ENCODE measurements around the gene LCN15.
"Not testable (repeated sequence)": the region's sequence is repeated elsewhere in the genome, so short reads cannot be mapped to it uniquely, and the experiment has no call there.

Gene LCN15

DNA sequence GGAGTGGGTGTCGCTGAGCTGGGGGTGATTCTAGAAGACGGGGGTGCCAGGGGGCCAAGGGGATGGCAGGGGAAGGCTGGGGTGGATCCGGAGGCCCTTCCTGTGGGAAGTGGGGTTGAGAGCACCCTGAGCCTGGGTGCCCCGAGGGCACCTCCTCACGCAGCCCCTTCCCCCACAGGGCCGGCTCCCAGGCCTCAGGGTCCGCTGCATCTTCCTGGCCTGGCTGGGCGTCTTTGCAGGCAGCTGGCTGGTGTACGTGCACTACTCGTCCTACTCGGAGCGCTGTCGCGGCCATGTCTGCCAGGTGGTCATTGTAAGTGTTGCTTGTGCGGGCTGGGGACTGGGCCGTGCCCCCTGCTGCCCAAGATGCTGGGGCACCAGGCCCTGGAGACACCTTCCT, 46.9 kb downstream of the LCN15 start:
- DNase-seq: no peak
- TF ChIP-seq POLR2A (IDR thresholded peaks at IDR 0.05; ENCODE audit: low read length): no peak
- no peak for TF ChIP-seq GATA1 (IDR thresholded peaks at IDR 0.05; ENCODE audit: low read depth, low read length)

DNA sequence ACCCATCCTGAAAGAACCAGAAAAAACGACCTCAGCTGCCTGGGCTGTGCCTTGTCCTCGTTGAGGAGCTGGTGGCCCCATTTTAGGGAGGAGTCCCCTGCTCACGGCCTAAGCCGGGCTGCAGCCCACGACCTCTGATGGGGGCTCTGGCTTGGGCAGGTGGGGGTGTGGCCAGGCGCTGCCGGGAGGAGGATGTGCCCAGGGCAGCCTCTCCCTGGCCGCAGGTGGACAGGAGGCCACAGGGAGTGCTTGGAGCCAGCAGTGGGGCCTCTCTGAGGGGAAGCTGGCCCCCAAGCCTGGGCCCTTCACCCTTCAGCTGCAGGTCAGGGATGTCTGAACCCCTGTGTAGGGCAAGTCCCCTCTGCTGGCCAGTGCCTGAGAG, 49.4 kb downstream of the LCN15 start:
- TF ChIP-seq GATA1 (IDR thresholded peaks at IDR 0.05; ENCODE audit: low read depth, low read length) (no peak), POLR2A (IDR thresholded peaks at IDR 0.05; ENCODE audit: low read length) (no peak)
- DNase-seq: no peak

DNA sequence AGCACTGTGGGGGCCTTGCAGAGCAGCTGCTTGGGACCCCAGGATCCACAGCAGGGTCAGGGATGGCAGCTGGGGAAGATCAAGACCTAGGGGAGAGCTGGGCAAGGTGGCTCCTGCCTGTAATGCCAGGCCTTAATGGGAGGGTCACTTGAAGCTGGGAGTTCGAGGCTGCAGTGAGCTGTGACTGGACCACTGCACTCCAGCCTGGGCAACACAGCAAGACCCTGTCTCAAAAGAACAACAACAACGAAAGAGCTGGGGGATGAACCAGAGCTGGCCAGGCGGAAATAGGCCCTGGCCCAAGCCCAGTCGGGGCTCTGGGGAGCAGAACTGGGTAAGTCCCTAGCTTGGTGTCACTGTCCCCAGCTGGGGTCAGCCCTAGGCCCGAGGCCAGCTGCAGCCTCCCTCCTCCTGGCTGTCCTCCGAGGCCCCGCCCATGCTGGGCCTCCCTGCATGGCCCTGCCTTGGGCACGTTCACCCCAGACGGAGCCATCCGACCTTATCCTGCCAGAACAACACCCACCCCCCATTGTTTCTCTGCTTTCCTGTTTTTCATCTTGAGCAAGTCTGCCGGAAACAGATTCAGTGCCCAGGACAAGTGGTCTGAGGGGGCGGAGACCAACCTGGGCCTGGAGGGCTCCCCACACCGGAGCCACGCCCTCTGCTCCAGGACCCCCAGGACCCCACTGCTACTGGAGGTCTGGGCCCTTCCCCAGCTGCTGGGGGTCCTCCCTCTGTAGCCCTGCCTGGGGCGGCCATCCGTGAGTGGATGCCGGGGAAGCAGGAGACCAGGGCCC, 50.0 kb downstream of the LCN15 start:
- DNase-seq: no peak
- TF ChIP-seq POLR2A (IDR thresholded peaks at IDR 0.05; ENCODE audit: low read length) (no peak), GATA1 (IDR thresholded peaks at IDR 0.05; ENCODE audit: low read depth, low read length) (no peak)

DNA sequence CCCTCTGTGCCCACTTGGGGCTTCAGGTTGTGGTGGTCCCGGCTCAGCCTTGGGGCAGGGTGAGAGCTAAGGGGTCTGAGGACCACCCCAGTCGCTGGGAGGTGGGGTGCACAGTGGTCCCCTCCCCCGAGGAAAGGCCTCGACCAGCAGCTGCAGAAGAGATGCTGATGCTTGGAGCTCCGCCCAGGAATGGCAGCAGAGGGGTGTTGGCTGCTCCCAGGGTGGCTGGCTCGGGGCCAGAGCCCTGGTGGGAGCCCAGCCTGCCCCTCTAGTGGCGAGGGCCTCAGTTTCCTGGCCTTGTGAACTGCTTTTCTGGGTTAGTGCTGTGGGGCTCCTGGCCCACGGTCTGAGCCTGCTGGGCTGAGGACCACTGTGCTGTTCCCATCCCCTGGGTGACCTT, 50.8 kb downstream of the LCN15 start:
- no peak for DNase-seq

DNA sequence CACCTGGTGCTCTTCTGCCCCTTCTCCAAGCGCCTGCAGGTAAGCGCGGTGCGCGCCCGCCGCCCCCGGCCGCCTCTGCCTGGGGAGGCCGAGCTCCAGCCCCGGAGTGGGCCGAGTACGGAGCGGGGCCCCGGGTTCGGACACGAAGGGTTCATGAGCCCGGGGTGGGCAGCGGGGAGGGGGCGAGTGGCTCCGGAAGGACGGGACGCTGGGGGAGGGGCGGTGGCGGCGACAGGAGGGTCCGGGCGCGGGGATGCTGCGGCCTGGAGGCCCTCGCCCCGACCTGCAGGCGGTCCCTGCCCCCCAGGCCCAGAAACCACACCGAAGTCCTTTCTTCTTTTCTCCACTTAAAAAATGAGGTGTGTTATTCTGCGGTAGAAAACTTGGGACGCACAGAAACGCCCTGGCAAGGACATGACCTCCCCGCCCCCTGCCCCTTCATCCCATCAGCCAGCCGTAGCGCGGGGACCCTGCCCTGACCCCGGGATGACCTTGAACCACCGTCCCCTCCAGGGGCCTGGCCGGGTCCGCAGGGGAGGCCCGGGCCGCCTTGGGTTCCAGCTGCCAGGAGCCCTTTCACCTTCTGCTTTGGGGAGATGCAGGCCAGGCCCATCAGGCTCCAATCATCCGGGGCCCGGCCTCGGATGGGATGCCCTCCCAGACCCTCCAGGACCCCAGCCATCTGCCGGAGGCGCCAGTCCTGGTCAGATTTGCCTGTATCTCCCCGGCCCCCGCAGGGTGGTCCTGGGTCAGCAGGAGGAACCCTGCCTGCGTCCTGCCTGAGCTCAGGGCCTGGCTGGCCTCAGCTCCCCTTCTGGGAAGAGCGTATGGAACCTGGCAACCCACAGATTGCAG, 51.4 kb downstream of the LCN15 start:
- TF ChIP-seq POLR2A (IDR thresholded peaks at IDR 0.05; ENCODE audit: low read length) (no peak), GATA1 (IDR thresholded peaks at IDR 0.05; ENCODE audit: low read depth, low read length) (no peak)
- no peak for DNase-seq

More for the DNA sequence above, 50.8 kb downstream of the LCN15 start:
- no peak for TF ChIP-seq GATA1 (IDR thresholded peaks at IDR 0.05; ENCODE audit: low read depth, low read length)

DNA sequence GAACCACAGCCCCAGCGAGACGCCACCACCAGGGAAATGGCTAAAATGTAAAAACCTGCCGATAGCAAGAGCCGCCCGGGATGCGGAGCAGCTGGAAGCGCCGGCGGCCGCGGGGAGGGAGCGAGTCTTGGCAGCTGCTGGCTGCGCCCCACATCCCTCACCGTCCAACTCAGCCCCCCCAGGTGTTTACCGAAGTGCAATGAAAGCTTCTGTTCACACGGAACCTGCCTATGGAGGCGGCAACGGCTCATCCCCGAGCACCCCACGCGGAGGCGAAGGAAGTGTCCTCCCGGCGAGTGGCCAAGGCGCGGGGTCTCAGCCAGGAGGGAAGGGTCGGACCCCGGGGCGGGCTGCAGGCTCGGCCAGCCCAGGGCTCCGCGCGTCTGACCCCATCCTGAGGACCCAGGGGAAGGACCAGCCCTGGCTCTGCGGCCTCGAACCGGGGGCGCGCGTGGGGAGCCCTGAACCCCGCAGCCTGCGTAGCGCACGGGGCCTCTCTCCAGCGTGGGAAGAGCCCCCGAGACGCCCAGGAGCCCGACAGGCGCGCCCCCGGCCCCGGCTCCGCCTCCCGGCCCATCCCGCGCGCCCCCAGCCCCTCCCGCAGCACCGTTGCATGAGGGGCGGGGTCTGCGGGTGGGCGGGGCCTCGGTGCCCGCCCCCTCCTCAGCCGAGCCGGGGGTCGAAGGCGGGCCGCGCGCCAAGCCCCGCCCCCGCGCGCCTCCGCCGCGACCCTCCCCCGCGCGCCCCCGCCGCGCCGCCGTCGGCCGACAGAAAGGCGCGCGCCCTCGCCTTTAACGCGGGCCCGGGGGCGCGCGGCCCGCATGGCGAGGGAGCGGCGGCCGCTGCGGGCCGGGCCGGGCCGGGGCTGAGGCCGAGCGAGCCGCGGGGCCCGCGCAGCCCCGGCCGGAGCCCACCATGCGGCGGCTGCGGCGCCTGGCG, 52.3 kb downstream of the LCN15 start, which contains the start of gene DIPK1B:
Gene DIPK1B, plus strand, starts transcription at position 822 of the 939 bp plus-strand sequence. Its CDS starts 94 bp downstream, at position 916.
- no peak for TF ChIP-seq GATA1 (IDR thresholded peaks at IDR 0.05; ENCODE audit: low read depth, low read length)
- no peak for TF ChIP-seq POLR2A (IDR thresholded peaks at IDR 0.05; ENCODE audit: low read length)
- DNase-seq: no peak

DNA sequence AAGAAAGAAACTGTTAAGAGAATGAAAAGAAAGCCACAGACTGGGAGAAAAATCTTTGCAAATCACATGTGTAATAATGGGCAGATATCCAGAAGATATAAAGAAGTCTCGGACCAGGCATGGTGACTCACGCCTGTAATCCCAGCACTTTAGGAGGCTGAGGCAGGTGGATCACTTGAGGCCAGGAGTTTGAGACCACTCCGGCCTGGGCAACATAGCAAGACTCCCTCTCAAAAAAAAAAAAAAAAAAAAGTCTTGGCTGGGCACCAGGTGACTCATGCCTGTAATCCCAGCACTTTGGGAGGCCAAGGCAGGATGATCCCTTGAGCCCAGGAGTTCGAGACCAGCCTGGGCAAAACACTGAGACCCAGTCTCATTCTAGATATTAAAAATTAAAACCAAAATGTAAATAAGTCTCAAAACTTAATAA, 53.1 kb downstream of the LCN15 start:
- DNase-seq: not testable (repeated sequence)

DNA sequence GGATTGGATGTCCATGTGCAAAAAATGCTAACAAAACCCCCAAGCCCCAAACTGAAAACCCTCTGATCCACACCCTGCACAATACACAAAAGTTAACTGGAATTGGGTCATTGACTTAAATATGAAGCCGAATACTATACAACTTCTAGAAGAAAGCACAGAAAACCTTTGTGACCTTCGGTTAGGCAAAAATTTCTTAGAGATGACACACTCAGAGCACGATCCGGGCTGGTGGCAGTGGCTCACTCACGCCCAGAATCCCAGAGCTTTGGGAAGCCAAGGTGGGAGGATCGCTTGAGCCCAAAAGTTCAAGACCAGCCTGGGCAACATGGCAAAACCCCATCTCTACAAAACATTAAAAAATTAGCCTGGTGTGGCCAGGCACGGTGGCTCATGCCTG, 53.8 kb downstream of the LCN15 start:
- DNase-seq: no peak
- TF ChIP-seq GATA1 (IDR thresholded peaks at IDR 0.05; ENCODE audit: low read depth, low read length) (no peak), POLR2A (IDR thresholded peaks at IDR 0.05; ENCODE audit: low read length) (no peak)

Data from erythroblast (primary cell).